ENCODE data around the gene TBC1D16. TPM values are rescaled to one million over a fixed set of nuclear protein-coding genes. Genes with fewer than 3 reads are reported as not detected.

The TBC1D16 gene
- total RNA-seq, 4 donors from 2014 or later, result 9.1 to 28.0 (median 22.3) TPM

DNA sequence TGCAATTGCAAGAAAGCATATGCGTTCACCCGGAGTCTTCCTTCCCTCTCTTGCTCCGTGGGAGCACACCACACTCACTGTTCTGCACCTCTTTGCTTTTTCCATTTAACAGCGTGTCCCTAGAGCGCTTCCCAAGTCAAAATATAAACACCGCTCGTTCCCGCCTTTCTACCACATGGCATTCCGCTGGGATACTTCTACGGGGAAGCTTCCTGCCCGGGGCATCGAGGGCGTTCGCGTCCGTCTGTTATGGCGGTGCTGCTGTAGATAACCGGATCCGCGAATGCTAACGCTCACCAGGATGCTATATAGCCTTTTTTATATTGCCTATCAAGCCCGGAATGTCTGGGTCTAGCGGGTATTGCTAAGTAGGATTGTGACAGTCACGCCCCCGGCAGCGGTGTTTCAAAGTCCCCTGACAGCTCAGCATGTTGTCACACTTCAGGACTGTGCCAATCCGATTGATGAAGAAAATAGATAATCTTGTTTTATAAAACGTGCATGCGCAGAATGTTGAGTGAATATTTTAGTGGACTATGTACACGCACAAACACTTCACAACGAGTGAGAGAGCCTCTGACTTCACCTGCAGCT, 31.8 kb upstream of the TBC1D16 start:
- WGBS, 2 donors, result 96% methylated on average over 31 of the region's 31 CpGs

DNA sequence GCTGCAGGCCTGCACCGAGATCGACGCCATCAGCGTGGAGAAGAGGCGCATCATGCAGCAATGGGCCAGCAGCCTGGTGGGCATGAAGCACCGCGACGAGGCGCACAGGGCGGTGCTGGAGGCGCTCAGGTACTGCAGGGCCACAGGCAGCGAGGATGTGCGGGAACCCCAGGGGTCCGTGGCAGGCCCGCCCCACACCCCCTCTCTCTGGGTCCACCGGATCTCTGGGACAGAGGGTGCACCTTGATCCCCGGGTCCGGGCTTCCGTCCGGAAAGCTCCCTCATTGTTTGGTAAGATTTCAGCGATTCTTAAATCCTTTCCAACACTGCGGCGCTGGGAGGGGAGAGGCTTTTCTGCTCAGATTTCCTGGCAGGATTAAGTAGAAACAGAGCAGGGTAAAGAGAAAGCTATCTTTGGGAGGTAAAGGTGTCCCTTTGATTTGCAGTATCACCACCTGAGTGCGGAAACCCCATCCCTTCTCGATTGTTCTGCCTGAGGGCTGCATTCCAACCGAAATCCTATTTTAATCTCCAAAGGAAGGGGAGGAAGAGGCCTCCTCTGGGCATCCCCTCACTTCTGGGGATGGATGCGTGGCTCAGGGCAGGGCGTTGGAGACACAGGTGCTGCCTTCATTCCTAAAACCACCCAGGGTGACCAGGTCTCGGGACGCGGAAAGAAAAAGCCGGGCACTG, 30.0 kb upstream of the TBC1D16 start:
- H3K4me3 ChIP-seq (ENCODE audit: low read depth, poor library complexity, severe bottlenecking), result no peak overlapping the region
- intact Hi-C loops (cut with DNase I; ENCODE audit: low total_unique reads), result no loop called here
- no peak for DNase-seq (ENCODE audit: low spot score in 2 of 2)
- no peak for TF ChIP-seq POLR2A (IDR thresholded peaks at IDR 0.05)
- TF ChIP-seq, protein P1, sequence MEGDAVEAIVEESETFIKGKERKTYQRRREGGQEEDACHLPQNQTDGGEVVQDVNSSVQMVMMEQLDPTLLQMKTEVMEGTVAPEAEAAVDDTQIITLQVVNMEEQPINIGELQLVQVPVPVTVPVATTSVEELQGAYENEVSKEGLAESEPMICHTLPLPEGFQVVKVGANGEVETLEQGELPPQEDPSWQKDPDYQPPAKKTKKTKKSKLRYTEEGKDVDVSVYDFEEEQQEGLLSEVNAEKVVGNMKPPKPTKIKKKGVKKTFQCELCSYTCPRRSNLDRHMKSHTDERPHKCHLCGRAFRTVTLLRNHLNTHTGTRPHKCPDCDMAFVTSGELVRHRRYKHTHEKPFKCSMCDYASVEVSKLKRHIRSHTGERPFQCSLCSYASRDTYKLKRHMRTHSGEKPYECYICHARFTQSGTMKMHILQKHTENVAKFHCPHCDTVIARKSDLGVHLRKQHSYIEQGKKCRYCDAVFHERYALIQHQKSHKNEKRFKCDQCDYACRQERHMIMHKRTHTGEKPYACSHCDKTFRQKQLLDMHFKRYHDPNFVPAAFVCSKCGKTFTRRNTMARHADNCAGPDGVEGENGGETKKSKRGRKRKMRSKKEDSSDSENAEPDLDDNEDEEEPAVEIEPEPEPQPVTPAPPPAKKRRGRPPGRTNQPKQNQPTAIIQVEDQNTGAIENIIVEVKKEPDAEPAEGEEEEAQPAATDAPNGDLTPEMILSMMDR (IDR thresholded peaks at IDR 0.05), result no peak
- 68 to 72% methylated on average over 32 of the region's 32 CpGs for WGBS, 2 donors

More for the DNA sequence above, 31.8 kb upstream of the TBC1D16 start:
- DNase-seq (ENCODE audit: low spot score in 2 of 2), result no peak
- intact Hi-C loops (cut with DNase I; ENCODE audit: low total_unique reads), result no loop called here
- no peak overlapping the region for H3K4me3 ChIP-seq (ENCODE audit: low read depth, poor library complexity, severe bottlenecking)
- TF ChIP-seq POLR2A (IDR thresholded peaks at IDR 0.05), result no peak
- TF ChIP-seq, protein P1 (IDR thresholded peaks at IDR 0.05), result no peak

- TF ChIP-seq, protein P1 (IDR thresholded peaks at IDR 0.05), result no peak
- no peak for TF ChIP-seq POLR2A (IDR thresholded peaks at IDR 0.05)
- H3K4me3 ChIP-seq (ENCODE audit: low read depth, poor library complexity, severe bottlenecking), result no peak overlapping the region
- WGBS, 2 donors, result 81 to 85% methylated on average over 8 of the region's 8 CpGs
- no peak for DNase-seq (ENCODE audit: low spot score in 2 of 2)
- intact Hi-C loops (cut with DNase I; ENCODE audit: low total_unique reads), result no loop called here
Measured at GRCh38 chr17:80064696-80065095, 29.0 kb upstream of the TBC1D16 start.

DNA sequence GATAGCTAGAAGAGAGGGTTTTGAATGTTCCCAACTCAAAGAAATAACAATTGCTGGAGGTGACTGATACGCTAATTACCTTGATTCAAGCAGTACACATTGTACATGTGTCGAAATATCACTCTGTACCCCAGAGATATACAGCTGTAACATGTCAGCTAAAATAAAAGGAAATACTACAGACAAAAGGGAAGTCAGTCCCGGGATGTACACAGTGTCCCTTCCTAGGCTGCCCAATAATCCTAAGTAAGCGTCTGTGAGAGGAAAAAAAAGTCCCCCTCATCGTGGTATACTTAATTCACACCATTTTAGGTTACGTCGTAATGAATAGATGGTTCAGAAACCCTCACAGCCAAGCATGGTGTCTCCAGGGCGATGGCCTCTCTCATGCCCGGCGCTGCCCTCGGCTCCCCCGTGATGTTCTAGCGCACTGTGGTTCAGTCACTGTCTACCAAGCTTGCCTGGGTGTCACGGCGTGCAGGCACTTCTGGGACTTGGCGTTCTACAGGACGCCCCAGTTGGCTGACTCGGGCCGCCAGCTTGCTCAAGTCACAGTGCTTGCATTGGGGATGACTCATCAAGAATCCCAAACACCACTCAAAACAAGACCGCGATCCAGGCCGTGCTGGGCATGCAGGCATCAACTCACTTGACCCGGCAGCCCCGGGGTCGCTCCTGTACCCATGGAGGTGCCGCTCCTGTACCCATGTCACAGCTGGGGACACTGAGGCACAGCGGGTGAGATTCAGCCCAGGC, 28.3 kb upstream of the TBC1D16 start:
- intact Hi-C loops (cut with DNase I; ENCODE audit: low total_unique reads), result no loop called here
- no peak overlapping the region for H3K4me3 ChIP-seq (ENCODE audit: low read depth, poor library complexity, severe bottlenecking)
- TF ChIP-seq, protein P1 (IDR thresholded peaks at IDR 0.05), result no peak
- no peak for TF ChIP-seq POLR2A (IDR thresholded peaks at IDR 0.05)
- DNase-seq (ENCODE audit: low spot score in 2 of 2), result peak; percentile 39 to 90
- 84 to 90% methylated on average over 27 of the region's 27 CpGs for WGBS, 2 donors

GRCh38 chr17:80061421-80061820, 25.7 kb upstream of the TBC1D16 start:
- no peak for DNase-seq (ENCODE audit: low spot score in 2 of 2)
- no peak for TF ChIP-seq POLR2A (IDR thresholded peaks at IDR 0.05)
- TF ChIP-seq, protein P1 (IDR thresholded peaks at IDR 0.05), result no peak
- 84 to 88% methylated on average over 12 of the region's 12 CpGs for WGBS, 2 donors
- intact Hi-C loops (cut with DNase I; ENCODE audit: low total_unique reads), result no loop called here
- H3K4me3 ChIP-seq (ENCODE audit: low read depth, poor library complexity, severe bottlenecking), result no peak overlapping the region

All from lower leg skin (tissue), 4 donors.